ENCODE data around the gene EYA2. TPM values are rescaled to one million over a fixed set of nuclear protein-coding genes. Genes with fewer than 3 reads are reported as not detected.

The EYA2 gene
- polyA plus RNA-seq, 1 donor (not counting 4 experiments of a cell fraction or from before 2014, with no cell fraction given), result not detected

DNA sequence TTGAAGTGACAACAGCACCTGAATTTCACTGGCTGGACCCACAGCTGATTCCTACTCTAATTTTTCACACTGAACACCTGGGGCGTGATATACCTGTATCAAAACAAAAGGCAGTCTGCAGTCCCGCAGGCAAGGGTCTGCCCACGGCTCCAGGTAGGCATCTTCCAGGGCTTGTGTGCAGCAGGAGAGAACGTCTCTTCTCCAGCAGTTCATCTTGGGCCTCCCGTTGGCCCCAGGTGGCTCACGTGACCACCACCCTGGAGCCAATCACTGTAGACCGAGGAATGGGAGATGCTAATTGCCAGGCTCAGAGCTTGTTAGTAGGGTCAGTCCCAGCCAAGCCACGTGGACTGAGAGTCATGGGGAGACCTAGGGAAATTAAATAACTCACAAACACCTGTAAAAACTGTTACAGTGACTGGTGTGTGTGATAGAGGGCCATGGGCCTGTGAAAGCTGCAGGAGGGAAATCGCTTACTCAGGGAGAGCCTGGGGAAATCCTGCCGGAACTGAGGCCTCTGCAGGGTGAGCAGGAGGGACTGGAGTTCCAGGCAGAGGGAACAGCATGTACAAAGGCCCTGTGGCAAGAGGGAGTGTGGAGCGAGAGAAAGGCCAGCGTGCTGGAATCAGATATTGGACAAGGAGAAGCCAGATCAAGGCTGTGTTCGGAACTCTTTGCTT, 83.4 kb downstream of the EYA2 start:
- no peak for FAIRE-seq
- no peak overlapping the region for H3K9ac ChIP-seq (ENCODE audit: control insufficient read depth, extremely low read depth, insufficient read depth, low read length)
- H3K4me2 ChIP-seq (ENCODE audit: control insufficient read depth, extremely low read depth, insufficient read depth, low read depth, low read length), result no peak overlapping the region
- H3K79me2 ChIP-seq (ENCODE audit: control insufficient read depth, insufficient read depth, low read length), result no peaks in the 10 kb centered on the region
- no peak overlapping the region for H3K27ac ChIP-seq (ENCODE audit: control insufficient read depth, insufficient read depth, low read length)
- no peak for DNase-seq (ENCODE audit: low read depth, low spot score)
- TF ChIP-seq, protein P1, sequence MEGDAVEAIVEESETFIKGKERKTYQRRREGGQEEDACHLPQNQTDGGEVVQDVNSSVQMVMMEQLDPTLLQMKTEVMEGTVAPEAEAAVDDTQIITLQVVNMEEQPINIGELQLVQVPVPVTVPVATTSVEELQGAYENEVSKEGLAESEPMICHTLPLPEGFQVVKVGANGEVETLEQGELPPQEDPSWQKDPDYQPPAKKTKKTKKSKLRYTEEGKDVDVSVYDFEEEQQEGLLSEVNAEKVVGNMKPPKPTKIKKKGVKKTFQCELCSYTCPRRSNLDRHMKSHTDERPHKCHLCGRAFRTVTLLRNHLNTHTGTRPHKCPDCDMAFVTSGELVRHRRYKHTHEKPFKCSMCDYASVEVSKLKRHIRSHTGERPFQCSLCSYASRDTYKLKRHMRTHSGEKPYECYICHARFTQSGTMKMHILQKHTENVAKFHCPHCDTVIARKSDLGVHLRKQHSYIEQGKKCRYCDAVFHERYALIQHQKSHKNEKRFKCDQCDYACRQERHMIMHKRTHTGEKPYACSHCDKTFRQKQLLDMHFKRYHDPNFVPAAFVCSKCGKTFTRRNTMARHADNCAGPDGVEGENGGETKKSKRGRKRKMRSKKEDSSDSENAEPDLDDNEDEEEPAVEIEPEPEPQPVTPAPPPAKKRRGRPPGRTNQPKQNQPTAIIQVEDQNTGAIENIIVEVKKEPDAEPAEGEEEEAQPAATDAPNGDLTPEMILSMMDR (optimal IDR thresholded peaks at IDR 0.05 in 1 of 3, IDR thresholded peaks at IDR 0.05 in 1 of 3, conservative IDR thresholded peaks at IDR 0.05 in 1 of 3; ENCODE audit: extremely low read depth in 1 of 3, insufficient read depth in 2 of 3, low read length in 3 of 3), result no peak
- TF ChIP-seq EZH2 (IDR thresholded peaks at IDR 0.05; ENCODE audit: low read length), result no peak
- H3K9me3 ChIP-seq (ENCODE audit: control insufficient read depth, low read depth, low read length), result no peaks in the 10 kb centered on the region
- no peaks in the 10 kb centered on the region for H3K36me3 ChIP-seq (ENCODE audit: control insufficient read depth in 2 of 2, extremely low read depth in 1 of 2, insufficient read depth in 2 of 2, low read length in 2 of 2)
- no peaks in the 10 kb centered on the region for H3K9me1 ChIP-seq (ENCODE audit: control insufficient read depth, extremely low read depth, insufficient read depth, low read length)
- no peak overlapping the region for H2AFZ ChIP-seq (ENCODE audit: control insufficient read depth, low read length)
- dilution Hi-C loops (cut with MboI; ENCODE audit: extremely low pct_ligation_motif_present, low sequenced_read_pairs), result no loop called here
- H3K4me3 ChIP-seq (ENCODE audit: control insufficient read depth in 2 of 3, extremely low read depth in 1 of 3, insufficient read depth in 2 of 3, low read depth in 1 of 3, low read length in 3 of 3), result no peak overlapping the region
- H4K20me1 ChIP-seq (ENCODE audit: control insufficient read depth, extremely low read depth, insufficient read depth, low read length), result no peaks in the 10 kb centered on the region
- H3K27me3 ChIP-seq (ENCODE audit: control insufficient read depth, extremely low read depth, insufficient read depth, low read length), result no peaks in the 10 kb centered on the region
- peaks cover 10% of the 10 kb centered on the region for H3K4me1 ChIP-seq (ENCODE audit: control insufficient read depth, extremely low read depth, insufficient read depth, low read length)

DNA sequence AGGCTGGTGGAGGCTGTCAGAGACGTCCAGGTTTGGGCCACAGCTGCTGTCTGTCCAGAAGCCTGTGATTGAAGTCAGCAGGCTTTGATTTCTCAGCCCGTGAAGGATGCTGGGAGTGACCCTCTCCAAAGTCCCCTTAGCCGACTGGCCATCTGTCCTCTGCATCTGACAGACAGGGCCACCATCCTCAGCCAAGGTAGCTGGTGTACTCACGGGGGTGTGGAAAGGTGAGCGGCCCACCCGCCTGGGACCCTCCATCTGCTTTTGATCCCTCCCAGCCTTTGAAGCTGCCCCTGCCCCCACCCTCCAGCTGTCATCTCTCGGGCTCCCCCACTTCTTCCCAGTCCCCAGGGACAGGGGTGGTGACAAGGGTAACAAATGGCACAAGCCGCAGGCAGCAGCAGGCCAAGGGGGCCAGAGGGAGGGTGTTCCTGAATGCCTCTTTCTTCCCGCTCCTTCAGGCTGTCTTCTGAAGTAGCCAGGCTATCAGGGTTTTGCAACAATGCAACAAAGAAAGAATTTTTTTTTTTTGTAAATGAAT, 84.4 kb downstream of the EYA2 start:
- DNase-seq (ENCODE audit: low read depth, low spot score), result no peak
- H3K79me2 ChIP-seq (ENCODE audit: control insufficient read depth, insufficient read depth, low read length), result no peaks in the 10 kb centered on the region
- no peaks in the 10 kb centered on the region for H3K27me3 ChIP-seq (ENCODE audit: control insufficient read depth, extremely low read depth, insufficient read depth, low read length)
- TF ChIP-seq, protein P1 (optimal IDR thresholded peaks at IDR 0.05 in 1 of 3, IDR thresholded peaks at IDR 0.05 in 1 of 3, conservative IDR thresholded peaks at IDR 0.05 in 1 of 3; ENCODE audit: extremely low read depth in 1 of 3, insufficient read depth in 2 of 3, low read length in 3 of 3), result no peak
- TF ChIP-seq EZH2 (IDR thresholded peaks at IDR 0.05; ENCODE audit: low read length), result no peak
- H3K36me3 ChIP-seq (ENCODE audit: control insufficient read depth in 2 of 2, extremely low read depth in 1 of 2, insufficient read depth in 2 of 2, low read length in 2 of 2), result no peaks in the 10 kb centered on the region
- no peak overlapping the region for H3K4me3 ChIP-seq (ENCODE audit: control insufficient read depth in 2 of 3, extremely low read depth in 1 of 3, insufficient read depth in 2 of 3, low read depth in 1 of 3, low read length in 3 of 3)
- peaks cover 10% of the 10 kb centered on the region for H3K4me1 ChIP-seq (ENCODE audit: control insufficient read depth, extremely low read depth, insufficient read depth, low read length)
- no peak for FAIRE-seq
- no peak overlapping the region for H3K27ac ChIP-seq (ENCODE audit: control insufficient read depth, insufficient read depth, low read length)
- no peaks in the 10 kb centered on the region for H3K9me1 ChIP-seq (ENCODE audit: control insufficient read depth, extremely low read depth, insufficient read depth, low read length)
- H3K4me2 ChIP-seq (ENCODE audit: control insufficient read depth, extremely low read depth, insufficient read depth, low read depth, low read length), result no peak overlapping the region
- dilution Hi-C loops (cut with MboI; ENCODE audit: extremely low pct_ligation_motif_present, low sequenced_read_pairs), result no loop called here
- H3K9ac ChIP-seq (ENCODE audit: control insufficient read depth, extremely low read depth, insufficient read depth, low read length), result no peak overlapping the region
- H3K9me3 ChIP-seq (ENCODE audit: control insufficient read depth, low read depth, low read length), result no peaks in the 10 kb centered on the region
- H2AFZ ChIP-seq (ENCODE audit: control insufficient read depth, low read length), result no peak overlapping the region
- no peaks in the 10 kb centered on the region for H4K20me1 ChIP-seq (ENCODE audit: control insufficient read depth, extremely low read depth, insufficient read depth, low read length)
